ENCODE measurements around the gene LPP. TPM values are rescaled to one million over a fixed set of nuclear protein-coding genes. Genes with fewer than 3 reads are reported as not detected.

LPP gene
- total and polyA plus RNA-seq, 9 donors: 15.9 to 280 (median 134) TPM

DNA sequence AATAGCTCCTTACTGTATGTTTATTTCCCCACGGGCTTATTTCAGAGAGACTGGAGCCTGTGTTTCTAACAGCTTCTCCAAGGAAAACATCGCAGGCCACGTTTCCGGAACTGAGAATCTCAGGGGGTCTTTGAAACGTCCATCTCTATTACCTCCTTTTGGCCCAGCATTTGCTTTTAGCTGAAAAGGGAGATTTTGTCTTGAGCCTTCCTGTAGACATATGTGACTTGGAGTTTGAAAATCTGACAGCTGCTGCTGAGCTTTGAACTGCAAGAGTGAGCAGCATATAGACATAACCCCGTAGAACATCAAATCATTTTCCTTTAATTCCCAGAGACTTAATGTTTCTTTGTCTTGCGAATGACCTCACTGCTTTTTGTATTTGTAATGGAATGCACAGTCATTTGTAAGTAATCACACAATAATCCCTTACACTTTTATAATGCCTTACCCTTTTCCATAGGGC is 54.6 kb downstream of the LPP start:
- no peak overlapping the region for H3K27ac ChIP-seq
- H3K27me3 ChIP-seq: no peaks in the 10 kb centered on the region
- no peak for DNase-seq
- peaks cover 11% of the 10 kb centered on the region for H3K4me1 ChIP-seq (ENCODE audit: insufficient read depth)
- H3K9me3 ChIP-seq: no peaks in the 10 kb centered on the region
- no peak overlapping the region for H3K4me3 ChIP-seq
- no peaks in the 10 kb centered on the region for H3K36me3 ChIP-seq
- 72 to 80% (median 74%) methylated on average over 7 of the region's 7 CpGs for WGBS, 3 donors
- TF ChIP-seq EP300 (IDR thresholded peaks at IDR 0.05): no peak
- TF ChIP-seq, protein P1, sequence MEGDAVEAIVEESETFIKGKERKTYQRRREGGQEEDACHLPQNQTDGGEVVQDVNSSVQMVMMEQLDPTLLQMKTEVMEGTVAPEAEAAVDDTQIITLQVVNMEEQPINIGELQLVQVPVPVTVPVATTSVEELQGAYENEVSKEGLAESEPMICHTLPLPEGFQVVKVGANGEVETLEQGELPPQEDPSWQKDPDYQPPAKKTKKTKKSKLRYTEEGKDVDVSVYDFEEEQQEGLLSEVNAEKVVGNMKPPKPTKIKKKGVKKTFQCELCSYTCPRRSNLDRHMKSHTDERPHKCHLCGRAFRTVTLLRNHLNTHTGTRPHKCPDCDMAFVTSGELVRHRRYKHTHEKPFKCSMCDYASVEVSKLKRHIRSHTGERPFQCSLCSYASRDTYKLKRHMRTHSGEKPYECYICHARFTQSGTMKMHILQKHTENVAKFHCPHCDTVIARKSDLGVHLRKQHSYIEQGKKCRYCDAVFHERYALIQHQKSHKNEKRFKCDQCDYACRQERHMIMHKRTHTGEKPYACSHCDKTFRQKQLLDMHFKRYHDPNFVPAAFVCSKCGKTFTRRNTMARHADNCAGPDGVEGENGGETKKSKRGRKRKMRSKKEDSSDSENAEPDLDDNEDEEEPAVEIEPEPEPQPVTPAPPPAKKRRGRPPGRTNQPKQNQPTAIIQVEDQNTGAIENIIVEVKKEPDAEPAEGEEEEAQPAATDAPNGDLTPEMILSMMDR (IDR thresholded peaks at IDR 0.05): no peak
- no peak for TF ChIP-seq POLR2A (IDR thresholded peaks at IDR 0.05)
- intact Hi-C loops (cut with DNase I): no loop called here

DNA sequence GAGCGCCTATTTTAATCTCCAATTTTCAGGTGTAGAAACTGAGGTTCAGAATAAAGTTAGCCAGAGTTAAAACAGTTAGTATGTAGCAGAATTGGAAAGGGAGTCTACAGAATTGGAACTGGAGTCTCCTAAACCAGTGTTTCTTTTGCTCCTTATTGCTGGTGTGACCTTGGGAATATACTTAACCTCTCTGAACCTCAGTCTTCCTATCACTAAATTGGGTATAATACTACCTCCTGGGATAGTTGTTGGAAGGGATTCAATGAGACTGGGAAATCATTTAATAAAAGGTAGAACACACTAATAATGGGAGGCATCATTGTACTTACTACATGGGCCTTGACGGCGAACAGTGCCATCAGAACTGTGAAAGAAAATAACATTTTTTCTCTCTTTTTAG is 55.1 kb downstream of the LPP start:
- DNase-seq: no peak
- H3K9me3 ChIP-seq: no peaks in the 10 kb centered on the region
- TF ChIP-seq, protein P1 (IDR thresholded peaks at IDR 0.05): no peak
- TF ChIP-seq POLR2A (IDR thresholded peaks at IDR 0.05) (no peak), EP300 (IDR thresholded peaks at IDR 0.05) (no peak)
- intact Hi-C loops (cut with DNase I): no loop called here
- H3K36me3 ChIP-seq: no peaks in the 10 kb centered on the region
- H3K27ac ChIP-seq: no peak overlapping the region
- H3K27me3 ChIP-seq: no peaks in the 10 kb centered on the region
- no peak overlapping the region for H3K4me3 ChIP-seq
- WGBS, 3 donors: 64 to 89% (median 86%) methylated on average over 3 of the region's 3 CpGs
- H3K4me1 ChIP-seq (ENCODE audit: insufficient read depth): peaks cover 10% of the 10 kb centered on the region

DNA sequence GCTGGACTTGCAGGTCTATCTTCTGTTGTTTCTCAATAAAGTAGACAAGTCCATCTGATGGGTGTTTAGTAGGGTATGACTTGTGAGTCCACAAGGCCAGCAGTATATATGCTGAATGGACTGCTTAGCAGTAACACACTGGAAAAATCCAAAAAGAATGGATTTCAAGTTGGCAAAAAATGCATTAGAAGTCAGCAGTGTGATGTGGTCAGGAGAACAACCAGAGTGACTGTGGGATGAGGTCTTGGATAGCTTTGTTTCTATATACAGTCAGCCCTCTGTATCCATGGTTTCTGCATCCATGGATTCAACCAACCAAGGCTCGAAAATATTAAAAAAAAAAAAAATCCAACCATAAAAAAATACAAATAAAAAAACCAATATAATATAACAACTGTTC is 55.8 kb downstream of the LPP start:
- H3K4me3 ChIP-seq: no peak overlapping the region
- H3K4me1 ChIP-seq (ENCODE audit: insufficient read depth): peaks cover 6% of the 10 kb centered on the region
- H3K9me3 ChIP-seq: no peaks in the 10 kb centered on the region
- no peak for DNase-seq
- WGBS, 3 donors: 90 to 97% (median 94%) methylated on average over 1 of the region's 1 CpG
- H3K27ac ChIP-seq: no peak overlapping the region
- intact Hi-C loops (cut with DNase I): loop anchor here in 1 of 4 donors (10.0 kb wide), 3 partner anchors 55 to 465 kb away; partner anchors contain the start of genes BCL6 and LPP
- no peaks in the 10 kb centered on the region for H3K27me3 ChIP-seq
- TF ChIP-seq EP300 (IDR thresholded peaks at IDR 0.05) (no peak), POLR2A (IDR thresholded peaks at IDR 0.05) (no peak)
- TF ChIP-seq, protein P1 (IDR thresholded peaks at IDR 0.05): no peak
- H3K36me3 ChIP-seq: no peaks in the 10 kb centered on the region

DNA sequence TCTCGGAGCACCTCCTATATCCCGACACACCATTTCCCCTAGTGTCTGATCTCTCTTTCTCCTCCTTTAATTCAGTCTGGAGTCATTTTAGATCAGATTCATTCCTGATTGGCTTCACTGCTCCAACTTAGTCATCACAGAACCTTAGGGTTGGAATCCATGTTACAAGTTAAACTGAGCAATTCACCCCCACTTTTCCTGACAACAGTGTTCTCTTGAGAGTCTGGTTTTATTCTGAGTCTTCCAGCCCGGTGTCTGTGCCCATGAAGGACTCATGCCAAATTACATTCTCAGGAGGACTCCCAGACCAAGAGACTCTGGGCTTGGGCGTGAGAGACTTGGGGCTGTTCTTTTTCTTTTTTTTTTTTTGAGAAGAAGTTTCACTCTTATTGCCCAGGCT is 57.5 kb downstream of the LPP start:
- H3K27ac ChIP-seq: no peak overlapping the region
- H3K9me3 ChIP-seq: no peaks in the 10 kb centered on the region
- TF ChIP-seq EP300 (IDR thresholded peaks at IDR 0.05) (no peak), POLR2A (IDR thresholded peaks at IDR 0.05) (no peak)
- TF ChIP-seq, protein P1 (IDR thresholded peaks at IDR 0.05): no peak
- H3K27me3 ChIP-seq: no peaks in the 10 kb centered on the region
- no peak overlapping the region for H3K4me3 ChIP-seq
- intact Hi-C loops (cut with DNase I): loop anchor here in 1 of 4 donors (10.0 kb wide), 3 partner anchors 53 to 467 kb away; partner anchors contain the start of genes BCL6 and LPP
- DNase-seq: no peak
- no peaks in the 10 kb centered on the region for H3K36me3 ChIP-seq
- peaks cover 8% of the 10 kb centered on the region for H3K4me1 ChIP-seq (ENCODE audit: insufficient read depth)
- WGBS, 3 donors: 79 to 84% (median 83%) methylated on average over 4 of the region's 4 CpGs

Data from ovary (tissue), 9 donors.